Thymus (tissue), 11 donors: ENCODE data around the gene LRRC10B. TPM values are rescaled to one million over a fixed set of nuclear protein-coding genes. Genes with fewer than 3 reads are reported as not detected.

ENCODE experiments used
- DNase-seq, 9 donors: peaks; one replicate each; pipeline ENCODE4 v3.0.0-alpha.2; 2013; ENCODE audit warnings: low spot score in 9 of 9, low read depth in 6 of 9, missing footprints in 1 of 9
- H3K27ac ChIP-seq, 2 donors: one replicate each; pipeline ENCODE4 v1.5.1; 2013; ENCODE audit warnings: control low read depth in 1 of 2, low read depth in 1 of 2, low read length in 1 of 2, mild to moderate bottlenecking in 1 of 2, moderate library complexity in 1 of 2
- H3K27me3 ChIP-seq, 2 donors: one replicate each; pipeline ENCODE4 v1.5.1; 2013; ENCODE audit warnings: low read length in 1 of 2; ENCODE audit not compliant: control insufficient read depth in 2 of 2, insufficient read depth in 1 of 2
- H3K36me3 ChIP-seq, 2 donors: one replicate each; pipeline ENCODE4 v1.5.1; 2013; ENCODE audit warnings: low read length in 1 of 2, mild to moderate bottlenecking in 1 of 2, moderate library complexity in 1 of 2; ENCODE audit not compliant: control insufficient read depth in 2 of 2, insufficient read depth in 2 of 2
- H3K4me1 ChIP-seq, 2 donors: one replicate each; pipeline ENCODE4 v1.5.1; 2013; ENCODE audit warnings: low read length in 2 of 2; ENCODE audit not compliant: control insufficient read depth in 2 of 2, insufficient read depth in 2 of 2
- H3K4me3 ChIP-seq, 2 donors: one replicate each; pipeline ENCODE4 v1.5.1; 2013; ENCODE audit warnings: low read length in 2 of 2, control low read depth in 1 of 2, mild to moderate bottlenecking in 1 of 2
- H3K9me3 ChIP-seq, 2 donors: one replicate each; pipeline ENCODE4 v1.5.1; 2013; ENCODE audit warnings: low read length in 1 of 2, mild to moderate bottlenecking in 1 of 2; ENCODE audit not compliant: control insufficient read depth in 2 of 2, insufficient read depth in 1 of 2
- WGBS: extraction: QIAGEN DNeasy Blood & Tissue Kit; methylation state at CpG from one replicate; pipeline ENCODE4 v1.1.7; 2013; 5-methylcytosine and 5-hydroxymethylcytosine counted together
- polyA plus RNA-seq: library from polyadenylated mRNA; stranded (reverse); fragments of 200-250 nt; gene quantifications from one replicate; pipeline ENCODE4 v1.2.3, GENCODE V29; 2013
- total RNA-seq: library from RNA; stranded (reverse); fragments of 120-200 nt; gene quantifications from one replicate; pipeline ENCODE4 v1.2.4, GENCODE V29; 2013
- donor health status: healthy.

LRRC10B gene
- total and polyA plus RNA-seq, 2 donors: 2.7 to 4.1 TPM

GRCh38 chr11:61545341-61545740 is 36.8 kb downstream of the LRRC10B start:
- 94% methylated on average over 7 of the region's 7 CpGs for WGBS
- Histone ChIP-seq H3K27ac (no peak overlapping the region), H3K9me3 (peaks cover 0 to 3% of the 10 kb centered on the region in 2 donors), H3K36me3 (no peaks in the 10 kb centered on the region), H3K4me1 (no peaks in the 10 kb centered on the region), H3K27me3 (peaks cover 0 to 20% of the 10 kb centered on the region in 2 donors), H3K4me3 (no peak overlapping the region)
- no peak for DNase-seq

- no peak overlapping the region for H3K4me3 ChIP-seq
- peaks cover 0 to 3% of the 10 kb centered on the region in 2 donors for H3K9me3 ChIP-seq
- WGBS: 97% methylated on average over 32 of the region's 32 CpGs
- peaks cover 0 to 20% of the 10 kb centered on the region in 2 donors for H3K27me3 ChIP-seq
- DNase-seq: no peak
- no peaks in the 10 kb centered on the region for H3K36me3 ChIP-seq
- H3K4me1 ChIP-seq: no peaks in the 10 kb centered on the region
- H3K27ac ChIP-seq: no peak overlapping the region
Measured at GRCh38 chr11:61545921-61546320, 37.4 kb downstream of the LRRC10B start.

GRCh38 chr11:61546663-61547062 is 38.1 kb downstream of the LRRC10B start:
- no peak for DNase-seq
- Histone ChIP-seq H3K4me3 (no peak overlapping the region), H3K9me3 (peaks cover 0 to 3% of the 10 kb centered on the region in 2 donors), H3K4me1 (no peaks in the 10 kb centered on the region), H3K36me3 (no peaks in the 10 kb centered on the region), H3K27ac (no peak overlapping the region), H3K27me3 (peaks cover 0 to 19% of the 10 kb centered on the region in 2 donors)
- WGBS: 46% methylated on average over 20 of the region's 20 CpGs

GRCh38 chr11:61547246-61547645 is 38.7 kb downstream of the LRRC10B start:
- Histone ChIP-seq H3K4me3 (no peak overlapping the region), H3K36me3 (no peaks in the 10 kb centered on the region), H3K27me3 (peaks cover 0 to 18% of the 10 kb centered on the region in 2 donors), H3K9me3 (peaks cover 0 to 3% of the 10 kb centered on the region in 2 donors), H3K27ac (no peak overlapping the region), H3K4me1 (no peaks in the 10 kb centered on the region)
- no peak for DNase-seq
- 83% methylated on average over 19 of the region's 19 CpGs for WGBS

- Histone ChIP-seq H3K4me1 (no peaks in the 10 kb centered on the region), H3K27me3 (peaks cover 7 to 35% of the 10 kb centered on the region in 2 donors), H3K9me3 (peaks cover 0 to 3% of the 10 kb centered on the region in 2 donors), H3K4me3 (no peak overlapping the region), H3K36me3 (no peaks in the 10 kb centered on the region), H3K27ac (no peak overlapping the region)
- WGBS: 93% methylated on average over 8 of the region's 8 CpGs
- no peak for DNase-seq
Measured at GRCh38 chr11:61549177-61549576, 40.6 kb downstream of the LRRC10B start.

GRCh38 chr11:61549662-61550568 is 41.4 kb downstream of the LRRC10B start:
- Histone ChIP-seq H3K27me3 (peaks cover 13 to 42% of the 10 kb centered on the region in 2 donors), H3K4me1 (no peaks in the 10 kb centered on the region), H3K36me3 (no peaks in the 10 kb centered on the region), H3K4me3 (no peak overlapping the region), H3K27ac (no peak overlapping the region), H3K9me3 (no peaks in the 10 kb centered on the region)
- 89% methylated on average over 23 of the region's 23 CpGs for WGBS
- DNase-seq: no peak

GRCh38 chr11:61550665-61551227 is 42.2 kb downstream of the LRRC10B start:
- no peak for DNase-seq
- H3K36me3 ChIP-seq: no peaks in the 10 kb centered on the region
- no peak overlapping the region for H3K27ac ChIP-seq
- H3K4me1 ChIP-seq: no peaks in the 10 kb centered on the region
- 94% methylated on average over 18 of the region's 18 CpGs for WGBS
- no peaks in the 10 kb centered on the region for H3K9me3 ChIP-seq
- H3K27me3 ChIP-seq: peaks cover 22 to 48% of the 10 kb centered on the region in 2 donors
- no peak overlapping the region for H3K4me3 ChIP-seq

GRCh38 chr11:61551634-61552033 is 43.1 kb downstream of the LRRC10B start:
- Histone ChIP-seq H3K4me1 (no peaks in the 10 kb centered on the region), H3K36me3 (no peaks in the 10 kb centered on the region), H3K4me3 (no peak overlapping the region), H3K27me3 (peaks cover 28 to 57% of the 10 kb centered on the region in 2 donors), H3K9me3 (no peaks in the 10 kb centered on the region), H3K27ac (no peak overlapping the region)
- no peak for DNase-seq
- 84% methylated on average over 12 of the region's 12 CpGs for WGBS

- H3K4me1 ChIP-seq: no peaks in the 10 kb centered on the region
- 82% methylated on average over 13 of the region's 13 CpGs for WGBS
Measured at GRCh38 chr11:61552108-61552635, 43.6 kb downstream of the LRRC10B start.

More at GRCh38 chr11:61552108-61552635, 43.6 kb downstream of the LRRC10B start:
- no peaks in the 10 kb centered on the region for H3K9me3 ChIP-seq
- H3K27me3 ChIP-seq: peaks cover 28 to 62% of the 10 kb centered on the region in 2 donors
- no peak for DNase-seq
- no peak overlapping the region for H3K27ac ChIP-seq
- no peaks in the 10 kb centered on the region for H3K36me3 ChIP-seq
- H3K4me3 ChIP-seq: no peak overlapping the region
